HEK293 (cell line): ENCODE measurements around the gene TMEM218.

Source experiments
- CTCF ChIP-seq: fragments of 450-650 bp; formaldehyde crosslinking; IDR thresholded peaks from 2 replicates; pipeline ENCODE4 v1.5.1; 2016; ENCODE audit warnings: missing biosample characterization, missing genetic modification characterization
- MZF1 ChIP-seq: fragments of 450-650 bp; formaldehyde crosslinking; IDR thresholded peaks from 2 replicates; pipeline ENCODE4 v1.5.1; 2017; ENCODE audit warnings: missing biosample characterization, missing genetic modification characterization, borderline replicate concordance
- ZBTB48 ChIP-seq: fragments of 450-650 bp; formaldehyde crosslinking; IDR thresholded peaks from 2 replicates; pipeline ENCODE4 v1.5.1; 2016; ENCODE audit warnings: missing biosample characterization, missing genetic modification characterization
- ZBTB49 ChIP-seq: fragments of 450-650 bp; formaldehyde crosslinking; IDR thresholded peaks from 2 replicates; pipeline ENCODE4 v1.5.1; 2016; ENCODE audit warnings: missing biosample characterization, missing genetic modification characterization, low read depth
- ZNF121 ChIP-seq: fragments of 450-650 bp; formaldehyde crosslinking; IDR thresholded peaks from 2 replicates; pipeline ENCODE4 v1.5.1; 2016; ENCODE audit warnings: missing biosample characterization, missing genetic modification characterization
- ZNF175 ChIP-seq: fragments of 450-650 bp; formaldehyde crosslinking; IDR thresholded peaks from 2 replicates; pipeline ENCODE4 v1.5.1; 2016; ENCODE audit warnings: missing biosample characterization, missing genetic modification characterization
- ZNF274 ChIP-seq, 2 experiments: fragments of 200-500 bp in 1 of 2; fragments of 450-650 bp in 1 of 2; sonication (Bioruptor generic) in 1 of 2; formaldehyde crosslinking in 1 of 2; IDR thresholded peaks; 2 replicates each; pipeline versions ENCODE4 v1.5.1 to v1.6.1; 2014 to 2016; ENCODE audit warnings: borderline replicate concordance in 1 of 2, inconsistent platforms in 1 of 2, low read length in 1 of 2, missing biosample characterization in 1 of 2, missing genetic modification characterization in 1 of 2
- ZNF280D ChIP-seq: fragments of 450-650 bp; formaldehyde crosslinking; IDR thresholded peaks from 2 replicates; pipeline ENCODE4 v1.5.1; 2016; ENCODE audit warnings: missing biosample characterization, missing genetic modification characterization
- ZNF585B ChIP-seq: fragments of 450-650 bp; formaldehyde crosslinking; IDR thresholded peaks from 2 replicates; pipeline ENCODE4 v1.5.1; 2016; ENCODE audit warnings: missing biosample characterization, missing genetic modification characterization
- ZNF701 ChIP-seq: fragments of 450-650 bp; formaldehyde crosslinking; IDR thresholded peaks from 2 replicates; pipeline ENCODE4 v1.5.1; 2016; ENCODE audit warnings: missing biosample characterization, missing genetic modification characterization
- ZNF830 ChIP-seq: fragments of 450-650 bp; IDR thresholded peaks from 2 replicates; pipeline ENCODE4 v1.5.0; 2018; ENCODE audit warnings: missing biosample characterization, missing genetic modification characterization, low read depth, mild to moderate bottlenecking, moderate library complexity

- TF ChIP-seq ZNF280D (tag by site-specific recombination) (no peak), ZNF701 (tag by site-specific recombination) (no peak), ZNF274 (IDR thresholded peaks at IDR 0.05; ENCODE audit: low read length) (no peak), ZNF274 (tag by site-specific recombination; IDR thresholded peaks at IDR 0.05; ENCODE audit: borderline replicate concordance) (no peak), CTCF (tag by site-specific recombination) (no peak), ZNF830 (tag by site-specific recombination) (no peak), MZF1 (tag by site-specific recombination) (no peak), ZNF175 (tag by site-specific recombination) (no peak), ZBTB48 (tag by site-specific recombination) (no peak), ZBTB49 (tag by site-specific recombination) (no peak), ZNF585B (tag by site-specific recombination) (no peak), ZNF121 (tag by site-specific recombination) (no peak)
Measured at GRCh38 chr11:125069008-125069407, 42.4 kb downstream of the TMEM218 start.
